ENCODE results near the gene MROH2B.

Gene MROH2B

GRCh38 chr5:41115281-41115680, 44.1 kb upstream of the MROH2B start:
- TF ChIP-seq EZH2phosphoT487 (IDR thresholded peaks at IDR 0.05; ENCODE audit: low read length), result no peak
- TF ChIP-seq, protein P1, sequence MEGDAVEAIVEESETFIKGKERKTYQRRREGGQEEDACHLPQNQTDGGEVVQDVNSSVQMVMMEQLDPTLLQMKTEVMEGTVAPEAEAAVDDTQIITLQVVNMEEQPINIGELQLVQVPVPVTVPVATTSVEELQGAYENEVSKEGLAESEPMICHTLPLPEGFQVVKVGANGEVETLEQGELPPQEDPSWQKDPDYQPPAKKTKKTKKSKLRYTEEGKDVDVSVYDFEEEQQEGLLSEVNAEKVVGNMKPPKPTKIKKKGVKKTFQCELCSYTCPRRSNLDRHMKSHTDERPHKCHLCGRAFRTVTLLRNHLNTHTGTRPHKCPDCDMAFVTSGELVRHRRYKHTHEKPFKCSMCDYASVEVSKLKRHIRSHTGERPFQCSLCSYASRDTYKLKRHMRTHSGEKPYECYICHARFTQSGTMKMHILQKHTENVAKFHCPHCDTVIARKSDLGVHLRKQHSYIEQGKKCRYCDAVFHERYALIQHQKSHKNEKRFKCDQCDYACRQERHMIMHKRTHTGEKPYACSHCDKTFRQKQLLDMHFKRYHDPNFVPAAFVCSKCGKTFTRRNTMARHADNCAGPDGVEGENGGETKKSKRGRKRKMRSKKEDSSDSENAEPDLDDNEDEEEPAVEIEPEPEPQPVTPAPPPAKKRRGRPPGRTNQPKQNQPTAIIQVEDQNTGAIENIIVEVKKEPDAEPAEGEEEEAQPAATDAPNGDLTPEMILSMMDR (IDR thresholded peaks at IDR 0.05; ENCODE audit: low read length), result no peak
- TF ChIP-seq EZH2 (optimal IDR thresholded peaks at IDR 0.05; ENCODE audit: low read depth, low read length), result no peak
- Histone ChIP-seq H2AFZ (ENCODE audit: low read length) (no peak overlapping the region), H4K20me1 (ENCODE audit: insufficient read depth, low read length) (no peaks in the 10 kb centered on the region), H3K4me1 (ENCODE audit: low read length) (no peaks in the 10 kb centered on the region), H3K9me3 (replicated peaks; ENCODE audit: insufficient read depth, low read length) (no peaks in the 10 kb centered on the region), H3K36me3 (replicated peaks; ENCODE audit: insufficient read depth, low read length) (no peaks in the 10 kb centered on the region), H3K27me3 (replicated peaks; ENCODE audit: insufficient read depth, low read length) (no peaks in the 10 kb centered on the region), H3K79me2 (ENCODE audit: low read length) (no peaks in the 10 kb centered on the region), H3K4me3 (ENCODE audit: low read length) (no peak overlapping the region), H3K9me2 (replicated peaks; ENCODE audit: insufficient read depth, low read length) (no peaks in the 10 kb centered on the region), H3K27ac (ENCODE audit: low read length) (no peak overlapping the region), H3F3A (ENCODE audit: insufficient read depth, low read length) (no peaks in the 10 kb centered on the region), H3K9ac (ENCODE audit: low read length) (no peak overlapping the region), H3K4me2 (ENCODE audit: low read depth, low read length) (no peak overlapping the region)
- DNase-seq, result no peak

DNA sequence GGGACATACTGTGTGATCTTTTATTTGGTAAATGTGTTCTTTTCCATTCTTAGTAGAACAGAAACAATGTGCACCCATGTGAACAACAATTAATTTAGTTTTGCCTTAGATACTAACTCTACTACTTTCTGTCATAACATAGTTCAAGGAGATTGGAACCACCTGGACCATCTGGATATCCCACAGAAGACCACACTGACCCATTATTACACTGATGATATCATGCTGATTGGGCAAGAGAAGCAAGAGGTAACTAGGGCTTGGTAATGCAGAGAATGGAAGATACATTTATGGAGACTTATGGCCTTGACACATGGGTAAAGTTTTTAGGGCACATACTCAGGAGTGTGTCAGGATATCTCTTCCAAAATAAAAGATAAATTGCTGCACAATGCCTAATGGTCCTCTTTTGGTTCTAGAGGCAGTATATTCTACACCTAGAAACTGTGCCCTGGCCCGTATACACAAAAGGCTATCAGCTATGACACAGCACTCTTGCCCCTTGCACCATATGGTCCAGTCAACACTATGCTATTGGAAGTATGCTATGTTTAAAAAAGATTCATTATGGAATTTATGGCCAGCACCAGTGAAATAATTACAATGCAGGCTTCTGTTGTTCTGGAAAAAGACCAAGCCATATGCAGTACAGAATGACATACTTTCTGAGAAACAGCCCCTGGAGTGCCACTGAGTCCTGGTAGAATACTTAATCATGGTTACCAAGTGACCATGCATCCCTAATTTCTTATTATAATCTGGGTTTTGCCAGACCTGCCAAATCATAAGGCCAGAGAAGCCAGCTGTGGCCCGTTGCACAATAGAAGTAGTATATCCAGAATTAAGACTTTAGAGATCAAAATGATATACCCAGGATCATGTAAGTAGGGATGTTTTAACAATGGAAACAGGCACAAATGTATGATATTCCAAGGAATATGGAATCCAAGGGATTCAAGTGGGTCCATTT, 41.6 kb upstream of the MROH2B start:
- no peaks in the 10 kb centered on the region for H3K9me3 ChIP-seq (replicated peaks; ENCODE audit: insufficient read depth, low read length)
- no peaks in the 10 kb centered on the region for H3K79me2 ChIP-seq (ENCODE audit: low read length)
- no peaks in the 10 kb centered on the region for H3F3A ChIP-seq (ENCODE audit: insufficient read depth, low read length)
- no peak for DNase-seq
- H2AFZ ChIP-seq (ENCODE audit: low read length), result no peak overlapping the region
- TF ChIP-seq EZH2phosphoT487 (IDR thresholded peaks at IDR 0.05; ENCODE audit: low read length) (no peak), EZH2 (optimal IDR thresholded peaks at IDR 0.05; ENCODE audit: low read depth, low read length) (no peak)
- TF ChIP-seq, protein P1 (IDR thresholded peaks at IDR 0.05; ENCODE audit: low read length), result no peak
- no peak overlapping the region for H3K9ac ChIP-seq (ENCODE audit: low read length)
- no peaks in the 10 kb centered on the region for H3K9me2 ChIP-seq (replicated peaks; ENCODE audit: insufficient read depth, low read length)
- H3K4me1 ChIP-seq (ENCODE audit: low read length), result no peaks in the 10 kb centered on the region
- H3K4me2 ChIP-seq (ENCODE audit: low read depth, low read length), result no peak overlapping the region
- H4K20me1 ChIP-seq (ENCODE audit: insufficient read depth, low read length), result no peaks in the 10 kb centered on the region
- no peak overlapping the region for H3K27ac ChIP-seq (ENCODE audit: low read length)
- H3K27me3 ChIP-seq (replicated peaks; ENCODE audit: insufficient read depth, low read length), result no peaks in the 10 kb centered on the region
- H3K36me3 ChIP-seq (replicated peaks; ENCODE audit: insufficient read depth, low read length), result no peaks in the 10 kb centered on the region
- no peak overlapping the region for H3K4me3 ChIP-seq (ENCODE audit: low read length)

DNA sequence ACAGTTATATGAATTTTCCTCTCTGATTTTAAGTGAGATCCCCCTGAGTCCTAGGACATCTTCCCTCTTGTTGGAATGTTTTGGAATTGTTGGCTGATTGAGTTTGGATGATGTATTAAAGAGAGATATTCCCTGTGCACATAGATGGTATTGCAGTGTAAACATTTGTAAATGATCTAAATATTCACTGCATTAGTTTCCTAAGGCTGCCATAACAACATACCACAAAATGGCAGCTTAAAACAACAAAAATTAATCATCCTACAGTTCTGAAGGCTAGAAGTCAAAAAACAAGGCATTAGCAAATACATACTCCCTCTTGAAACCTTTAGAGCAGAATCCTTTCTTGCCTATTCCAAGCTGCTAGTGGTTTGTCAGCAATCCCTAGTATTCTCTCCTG, 38.0 kb upstream of the MROH2B start:
- H3K4me3 ChIP-seq (ENCODE audit: low read length), result no peak overlapping the region
- H3K4me2 ChIP-seq (ENCODE audit: low read depth, low read length), result no peak overlapping the region
- H3K9me3 ChIP-seq (replicated peaks; ENCODE audit: insufficient read depth, low read length), result no peaks in the 10 kb centered on the region
- no peaks in the 10 kb centered on the region for H3F3A ChIP-seq (ENCODE audit: insufficient read depth, low read length)
- no peaks in the 10 kb centered on the region for H3K36me3 ChIP-seq (replicated peaks; ENCODE audit: insufficient read depth, low read length)
- no peak overlapping the region for H3K9ac ChIP-seq (ENCODE audit: low read length)
- TF ChIP-seq, protein P1 (IDR thresholded peaks at IDR 0.05; ENCODE audit: low read length), result no peak
- TF ChIP-seq EZH2 (optimal IDR thresholded peaks at IDR 0.05; ENCODE audit: low read depth, low read length), result no peak
- no peak for TF ChIP-seq EZH2phosphoT487 (IDR thresholded peaks at IDR 0.05; ENCODE audit: low read length)
- no peak overlapping the region for H2AFZ ChIP-seq (ENCODE audit: low read length)
- H3K27ac ChIP-seq (ENCODE audit: low read length), result no peak overlapping the region
- no peaks in the 10 kb centered on the region for H3K4me1 ChIP-seq (ENCODE audit: low read length)
- H3K9me2 ChIP-seq (replicated peaks; ENCODE audit: insufficient read depth, low read length), result no peaks in the 10 kb centered on the region
- no peaks in the 10 kb centered on the region for H3K27me3 ChIP-seq (replicated peaks; ENCODE audit: insufficient read depth, low read length)
- no peak for DNase-seq
- no peaks in the 10 kb centered on the region for H4K20me1 ChIP-seq (ENCODE audit: insufficient read depth, low read length)
- H3K79me2 ChIP-seq (ENCODE audit: low read length), result no peaks in the 10 kb centered on the region

Data from MM.1S (cell line).